Keratinocyte (primary cell): ENCODE measurements around the gene TSPEAR. TPM values are rescaled to one million over a fixed set of nuclear protein-coding genes. Genes with fewer than 3 reads are reported as not detected.

Source experiments
- DNase-seq: peaks from one replicate; pipeline ENCODE4 v3.0.0-alpha.2; 2011; ENCODE audit warnings: low read depth, missing footprints, low spot score
- FAIRE-seq: peaks from 2 replicates; lab custom pipeline; 2011; peaks lifted over from hg19 to GRCh38; lab: Jason Lieb, UNC
- H2AFZ ChIP-seq: 2 replicates; pipeline ENCODE4 v1.6.0; 2012; ENCODE audit warnings: low read length, control low read depth, inconsistent platforms; ENCODE audit not compliant: control insufficient read depth
- H3K27ac ChIP-seq: 2 replicates; pipeline ENCODE4 v1.5.1; 2011; ENCODE audit warnings: low read length; ENCODE audit not compliant: control insufficient read depth, insufficient read depth
- H3K27me3 ChIP-seq: 3 replicates; pipeline ENCODE4 v1.6.0; 2011; ENCODE audit warnings: low read length; ENCODE audit not compliant: control insufficient read depth, insufficient read depth; ENCODE audit errors: extremely low read depth
- H3K36me3 ChIP-seq, 2 experiments: 2 replicates in 1 of 2; 3 replicates in 1 of 2; pipeline ENCODE4 v1.5.1; 2011; ENCODE audit warnings: low read length in 2 of 2, mild to moderate bottlenecking in 1 of 2; ENCODE audit not compliant: control insufficient read depth in 2 of 2, insufficient read depth in 2 of 2; ENCODE audit errors: extremely low read depth in 1 of 2
- H3K4me1 ChIP-seq: 3 replicates; pipeline ENCODE4 v1.5.1; 2011; ENCODE audit warnings: low read length; ENCODE audit not compliant: control insufficient read depth, insufficient read depth; ENCODE audit errors: extremely low read depth
- H3K4me2 ChIP-seq: 3 replicates; pipeline ENCODE4 v1.6.0; 2011; ENCODE audit warnings: low read depth, low read length; ENCODE audit not compliant: control insufficient read depth, insufficient read depth; ENCODE audit errors: extremely low read depth
- H3K4me3 ChIP-seq, 3 experiments: fragments of 200-600 bp in 1 of 3; sonication (generic) in 1 of 3; 2 replicates in 2 of 3; 3 replicates in 1 of 3; pipeline ENCODE4 v1.5.1; 2011 to 2016; ENCODE audit warnings: low read length in 3 of 3, mild to moderate bottlenecking in 3 of 3, control low read depth in 2 of 3, inconsistent platforms in 1 of 3, low read depth in 1 of 3, mixed read lengths in 1 of 3, mixed run types in 1 of 3, moderate library complexity in 1 of 3; ENCODE audit not compliant: control insufficient read depth in 2 of 3, insufficient read depth in 2 of 3; ENCODE audit errors: extremely low read depth in 1 of 3
- H3K79me2 ChIP-seq: 2 replicates; pipeline ENCODE4 v1.6.0; 2012; ENCODE audit warnings: low read length; ENCODE audit not compliant: control insufficient read depth, insufficient read depth
- H3K9ac ChIP-seq: 3 replicates; pipeline ENCODE4 v1.6.0; 2011; ENCODE audit warnings: low read length; ENCODE audit not compliant: control insufficient read depth, insufficient read depth; ENCODE audit errors: extremely low read depth
- H3K9me1 ChIP-seq: 3 replicates; pipeline ENCODE4 v1.6.0; 2011; ENCODE audit warnings: low read length; ENCODE audit not compliant: control insufficient read depth, insufficient read depth; ENCODE audit errors: extremely low read depth
- H3K9me3 ChIP-seq: 2 replicates; pipeline ENCODE4 v1.5.1; 2012; ENCODE audit warnings: low read depth, low read length; ENCODE audit not compliant: control insufficient read depth
- H4K20me1 ChIP-seq: 3 replicates; pipeline ENCODE4 v1.6.0; 2011; ENCODE audit warnings: low read length; ENCODE audit not compliant: control insufficient read depth, insufficient read depth; ENCODE audit errors: extremely low read depth
- CTCF ChIP-seq, 3 experiments: IDR thresholded peaks in 1 of 3; conservative IDR thresholded peaks in 1 of 3; optimal IDR thresholded peaks in 1 of 3; 2 replicates in 2 of 3; 3 replicates in 1 of 3; pipeline versions ENCODE3 to v1.5.1; 2011; ENCODE audit warnings: low read length in 3 of 3, mild to moderate bottlenecking in 3 of 3, moderate library complexity in 2 of 3, control low read depth in 1 of 3, inconsistent platforms in 1 of 3; ENCODE audit not compliant: insufficient read depth in 2 of 3; ENCODE audit errors: extremely low read depth in 1 of 3
- EZH2 ChIP-seq: IDR thresholded peaks from one replicate; pipeline ENCODE4 v1.6.1; 2012; ENCODE audit warnings: inconsistent platforms, mild to moderate bottlenecking, low read length, moderate library complexity
- dilution Hi-C: fragments of 300-500 bp; cut with MboI; formaldehyde crosslinking; loops from one replicate; pipeline ENCODE4 v1.7.0; 2020; ENCODE audit warnings: low sequenced_read_pairs; ENCODE audit not compliant: extremely low pct_ligation_motif_present
- polyA plus RNA-seq, 5 experiments: library from polyadenylated mRNA; depleted of rRNA in 3 of 5; stranded (reverse) in 3 of 5; stranded (forward) in 1 of 5; unstranded in 1 of 5; fragments of >200 nt; gene quantifications; 1 replicate in 1 of 5; 2 replicates in 3 of 5; 3 replicates in 1 of 5; pipeline versions ENCODE4 v1.2.1 to v1.2.3, GENCODE V29; 2011 to 2012; ENCODE audit warnings: missing spikeins in 2 of 5, low read depth in 1 of 5, low replicate concordance in 1 of 5

The TSPEAR gene
- polyA plus RNA-seq, 1 donor (not counting 4 experiments of a cell fraction or from before 2014, with no cell fraction given): 0.12 TPM

- H2AFZ ChIP-seq: no peak overlapping the region
- H3K9ac ChIP-seq: no peak overlapping the region
- H3K4me2 ChIP-seq: no peak overlapping the region
- dilution Hi-C loops: no loop called here
- H3K27me3 ChIP-seq: no peaks in the 10 kb centered on the region
- no peaks in the 10 kb centered on the region for H3K4me1 ChIP-seq
- DNase-seq (no peak), FAIRE-seq (no peak)
- H3K9me3 ChIP-seq: peaks cover 6% of the 10 kb centered on the region
- TF ChIP-seq EZH2 (no peak), CTCF (optimal IDR thresholded peaks at IDR 0.05 in 1 of 3, IDR thresholded peaks at IDR 0.05 in 1 of 3, conservative IDR thresholded peaks at IDR 0.05 in 1 of 3; ENCODE audit: extremely low read depth in 1 of 3, insufficient read depth in 2 of 3, low read length in 3 of 3) (no peak)
- H3K36me3 ChIP-seq: no peaks in the 10 kb centered on the region
- no peaks in the 10 kb centered on the region for H3K9me1 ChIP-seq
- H3K27ac ChIP-seq: no peak overlapping the region
- no peak overlapping the region for H3K4me3 ChIP-seq
- H4K20me1 ChIP-seq: no peaks in the 10 kb centered on the region
- no peaks in the 10 kb centered on the region for H3K79me2 ChIP-seq
Observed at GRCh38 chr21:44530903-44531605, 180.3 kb downstream of the TSPEAR start.

- Histone ChIP-seq H3K9me3 (peaks cover 8% of the 10 kb centered on the region), H3K4me3 (no peak overlapping the region), H3K4me2 (no peak overlapping the region), H3K9me1 (no peaks in the 10 kb centered on the region), H3K27me3 (no peaks in the 10 kb centered on the region), H4K20me1 (no peaks in the 10 kb centered on the region), H2AFZ (no peak overlapping the region), H3K36me3 (no peaks in the 10 kb centered on the region), H3K79me2 (no peaks in the 10 kb centered on the region), H3K4me1 (no peaks in the 10 kb centered on the region), H3K9ac (no peak overlapping the region), H3K27ac (no peak overlapping the region)
- FAIRE-seq (no peak), DNase-seq (no peak)
- dilution Hi-C loops: no loop called here
- TF ChIP-seq CTCF (optimal IDR thresholded peaks at IDR 0.05 in 1 of 3, IDR thresholded peaks at IDR 0.05 in 1 of 3, conservative IDR thresholded peaks at IDR 0.05 in 1 of 3; ENCODE audit: extremely low read depth in 1 of 3, insufficient read depth in 2 of 3, low read length in 3 of 3) (no peak), EZH2 (no peak)
Observed at GRCh38 chr21:44530221-44530902, 181.0 kb downstream of the TSPEAR start.
